TTC549 (cell line): ENCODE measurements around the gene TAL1.
"Not testable (repeated sequence)": the region's sequence is repeated elsewhere in the genome, so short reads cannot be mapped to it uniquely, and the experiment has no call there.

Experiments used
- FAIRE-seq: peaks from 2 replicates; lab custom pipeline; 2012; peaks lifted over from hg19 to GRCh38; lab: Jason Lieb, UNC

TAL1 gene

DNA sequence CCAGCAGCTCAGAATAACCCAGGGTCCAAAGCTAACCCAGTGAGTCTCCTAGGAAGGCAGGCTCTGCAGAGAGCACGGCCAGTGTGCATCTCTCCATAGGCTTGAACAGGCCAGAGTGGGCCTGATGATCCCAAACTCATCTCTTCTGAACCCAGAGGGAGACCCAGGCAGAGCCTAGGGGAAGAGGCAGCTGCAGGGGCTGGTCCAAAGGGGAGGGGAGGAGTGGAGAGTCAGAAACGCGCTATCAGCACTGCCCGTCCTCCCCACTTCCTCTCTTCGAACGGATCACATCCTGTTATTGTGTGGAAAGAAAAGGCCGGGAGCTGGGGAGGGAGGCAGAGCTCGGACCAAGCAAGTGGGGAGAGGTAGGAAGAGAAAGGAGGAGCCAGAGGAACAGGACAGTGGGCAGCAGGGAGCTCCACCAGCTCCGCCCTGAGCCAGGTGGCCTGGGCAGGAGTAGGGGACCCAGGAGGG is 20.2 kb downstream of the TAL1 start:
- no peak for FAIRE-seq

DNA sequence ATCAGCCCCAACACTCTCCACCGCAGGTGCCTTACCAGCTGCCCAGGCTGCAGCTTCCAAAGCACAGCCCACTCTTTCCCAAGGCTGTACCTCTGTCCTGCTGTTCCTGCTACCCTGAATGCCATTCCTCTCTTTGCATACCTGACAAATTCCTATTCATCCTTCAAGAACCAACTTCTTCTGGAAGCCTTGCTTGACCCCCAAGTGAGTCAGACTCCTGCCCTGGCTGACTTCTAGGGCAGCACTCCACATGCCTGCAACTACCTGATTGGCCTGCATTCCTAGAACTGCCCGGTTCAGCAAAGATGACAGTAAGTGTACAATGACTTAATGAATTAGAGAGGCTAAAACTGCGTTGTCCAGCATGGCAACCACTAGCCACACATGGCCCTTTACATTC is 21.4 kb downstream of the TAL1 start:
- FAIRE-seq: no peak

DNA sequence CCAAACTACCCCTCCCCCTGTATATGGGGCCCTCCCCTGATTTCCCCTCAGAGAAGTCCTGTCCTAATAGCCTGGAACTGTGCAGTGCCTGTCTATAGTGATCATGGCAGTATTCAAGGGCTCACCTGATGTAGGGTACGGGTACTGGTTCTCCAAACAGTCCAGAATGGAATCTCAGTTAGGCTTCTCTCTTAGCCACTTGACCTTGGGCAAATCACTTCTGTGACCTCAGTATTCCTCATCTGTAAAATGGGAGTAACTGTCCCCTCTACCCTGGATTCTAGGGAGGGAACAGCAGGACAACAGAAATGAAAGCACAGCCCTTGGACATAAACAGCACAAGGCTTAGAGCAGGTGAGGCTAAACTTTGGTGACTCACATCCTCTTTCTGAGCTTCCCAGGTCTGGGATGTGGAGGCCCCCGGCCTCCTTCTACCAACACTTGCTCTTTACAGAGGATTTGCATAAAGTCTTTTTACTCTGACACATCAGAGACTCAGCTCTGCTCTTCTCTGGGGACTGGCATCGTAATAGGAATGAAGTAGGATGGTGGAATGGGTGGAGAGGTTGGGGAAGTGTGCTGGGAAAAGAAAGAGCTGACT is 22.2 kb downstream of the TAL1 start:
- no peak for FAIRE-seq

DNA sequence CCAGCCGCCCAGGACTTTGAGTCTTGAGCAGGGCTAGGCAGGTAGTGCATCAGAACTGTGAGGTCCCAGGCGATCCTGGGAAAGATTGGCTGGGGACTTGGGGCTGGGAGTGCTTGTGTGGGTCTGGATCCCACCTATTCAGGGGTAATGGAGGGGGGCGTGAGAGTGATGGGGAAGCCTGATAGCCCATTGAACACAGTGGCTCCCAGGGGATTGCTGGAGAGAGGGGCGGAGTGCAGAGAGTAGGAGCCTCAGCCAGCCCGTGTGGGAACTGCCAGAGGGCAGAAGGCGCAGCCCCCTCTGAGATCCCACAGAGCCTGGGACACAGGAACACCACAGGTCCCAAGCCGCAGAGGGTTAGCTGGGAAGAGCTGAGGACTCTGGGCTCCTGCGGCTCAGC is 22.9 kb downstream of the TAL1 start:
- FAIRE-seq: no peak

GRCh38 chr1:47208374-47208850 is 23.6 kb downstream of the TAL1 start:
- FAIRE-seq: no peak

GRCh38 chr1:47207803-47208373 is 24.1 kb downstream of the TAL1 start:
- FAIRE-seq: no peak

DNA sequence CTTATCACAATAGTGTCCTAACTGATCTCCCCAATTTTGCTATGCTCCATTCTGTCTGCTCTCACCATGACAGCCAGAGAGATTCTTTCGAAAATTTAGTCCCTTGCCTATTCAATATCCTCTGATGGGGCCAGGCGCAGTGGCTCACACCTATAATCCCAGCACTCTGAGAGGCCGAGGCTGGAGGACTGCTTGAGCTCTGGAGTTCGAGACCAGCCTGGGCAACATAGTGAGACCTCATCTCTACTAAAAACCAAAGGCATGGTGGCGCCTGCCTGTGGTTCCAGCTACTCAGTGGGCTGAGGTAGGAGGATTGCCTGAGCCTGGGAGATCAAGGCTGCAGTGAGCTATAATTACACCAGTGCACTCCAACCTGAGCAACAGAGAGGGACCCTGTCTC is 26.1 kb downstream of the TAL1 start:
- FAIRE-seq: no peak

DNA sequence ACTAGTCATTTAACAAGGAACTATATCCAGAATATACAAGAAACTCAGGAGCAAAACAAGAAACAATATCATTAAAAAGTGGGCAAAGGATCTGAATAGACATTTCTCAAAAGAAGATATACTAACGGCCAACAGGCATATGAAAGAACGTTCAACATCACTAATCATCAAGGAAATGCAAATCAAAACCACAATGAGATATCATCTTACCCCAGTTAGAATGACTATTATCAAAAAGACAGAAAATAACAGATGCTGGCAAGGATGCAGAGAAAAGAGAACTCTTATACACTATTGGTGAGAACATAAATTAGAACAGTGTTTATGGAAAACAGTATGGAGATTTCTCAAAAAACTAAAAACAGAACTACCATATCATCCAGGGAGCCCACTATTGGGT is 28.5 kb downstream of the TAL1 start:
- not testable (repeated sequence) for FAIRE-seq

DNA sequence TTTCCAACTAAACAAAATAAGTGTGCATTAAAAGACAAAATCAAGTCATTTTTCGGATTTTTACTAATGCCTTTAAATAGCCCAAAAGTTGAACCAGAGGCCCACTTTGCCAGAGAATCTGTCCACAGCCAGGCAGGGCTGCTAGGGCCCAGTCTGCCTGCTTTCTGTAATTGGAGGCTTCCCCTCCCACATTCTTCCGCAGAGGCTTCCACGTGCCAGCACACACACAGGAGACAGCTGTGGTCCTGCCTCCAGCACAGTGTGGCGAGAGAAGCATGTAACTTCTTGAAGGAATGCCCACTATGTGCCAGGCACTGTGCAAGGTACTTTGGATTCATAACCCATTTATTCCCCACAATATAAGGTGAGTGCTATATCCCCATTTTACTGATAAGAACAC is 30.8 kb downstream of the TAL1 start:
- no peak for FAIRE-seq

- FAIRE-seq: no peak
These were observed 33.8 kb downstream of the TAL1 start for GRCh38 chr1:47198214-47198613.

DNA sequence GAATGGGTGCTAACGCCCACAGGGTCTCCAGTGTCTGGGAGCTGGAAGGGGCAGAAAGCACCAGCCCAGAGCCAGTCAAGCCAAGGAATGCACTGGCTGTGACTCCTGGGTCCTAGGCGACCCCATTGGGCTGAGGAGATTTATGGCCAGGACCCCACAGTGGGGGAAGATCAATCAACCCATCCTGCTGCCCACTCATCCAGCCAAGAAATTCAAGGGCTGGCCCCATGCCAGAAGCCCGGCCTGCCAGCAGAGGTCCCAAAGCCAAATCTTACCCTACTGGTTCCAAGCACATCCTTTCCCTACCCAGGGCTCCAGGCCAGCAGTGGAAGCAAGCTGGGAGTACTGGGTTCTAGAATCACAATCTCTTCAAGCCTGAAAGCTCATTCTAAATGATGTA is 35.4 kb downstream of the TAL1 start:
- FAIRE-seq: no peak

DNA sequence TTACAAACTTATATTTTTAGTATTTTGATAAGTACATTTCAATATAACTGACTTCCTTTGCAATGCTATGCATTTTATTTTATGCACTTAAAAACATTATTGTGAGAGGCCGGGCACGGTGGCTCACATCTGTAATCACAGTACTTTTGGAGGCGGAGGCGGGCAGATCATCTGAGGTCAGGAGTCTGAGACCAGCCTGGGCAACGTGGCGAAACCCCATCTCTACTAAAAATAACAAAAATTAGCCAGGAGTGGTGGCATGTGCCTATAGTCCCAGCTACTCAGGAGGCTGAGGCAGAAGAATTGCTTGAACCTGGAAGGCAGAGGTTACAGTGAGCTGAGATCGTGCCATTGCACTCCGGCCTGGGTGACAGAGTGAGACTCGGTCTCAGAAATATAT is 36.0 kb downstream of the TAL1 start:
- FAIRE-seq: not testable (repeated sequence)

DNA sequence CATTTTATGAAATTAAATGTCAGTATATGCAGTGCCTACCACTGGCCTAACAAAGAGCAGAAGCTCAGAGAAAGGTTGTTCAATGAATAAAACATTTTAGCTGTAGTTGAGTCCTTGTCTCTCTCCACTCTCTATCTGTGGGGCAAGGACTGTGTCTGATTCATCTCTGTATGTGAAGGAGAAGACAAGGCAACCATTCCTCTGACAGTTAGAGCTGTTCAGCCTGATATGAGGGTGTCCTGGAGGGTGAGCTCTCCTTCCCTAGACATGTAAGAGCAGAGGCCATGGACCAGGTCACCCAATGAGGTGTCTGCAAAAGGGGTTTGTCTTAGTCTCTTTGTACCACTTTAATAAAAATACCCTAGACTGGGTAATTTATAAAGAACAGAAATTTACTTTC is 37.7 kb downstream of the TAL1 start:
- FAIRE-seq: no peak

DNA sequence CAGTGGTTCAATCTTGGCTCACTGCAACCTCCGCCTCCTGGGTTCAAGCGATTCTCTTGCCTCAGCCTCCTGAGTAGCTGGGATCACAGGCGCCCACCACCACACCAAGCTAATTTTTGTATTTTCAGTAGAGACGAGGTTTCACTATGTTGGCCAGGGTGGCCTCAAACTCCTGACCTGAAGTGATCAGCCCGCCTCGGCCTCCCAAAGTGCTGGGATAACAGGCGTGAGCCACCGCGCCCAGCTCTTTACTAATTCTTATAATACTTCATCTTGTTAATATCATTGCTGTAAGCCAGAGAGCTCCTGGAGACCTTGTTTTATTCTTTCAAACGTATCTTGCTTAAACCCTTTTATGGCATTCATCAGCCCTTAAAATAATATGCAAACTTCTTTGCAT is 38.5 kb downstream of the TAL1 start:
- not testable (repeated sequence) for FAIRE-seq

GRCh38 chr1:47192458-47193384 is 39.3 kb downstream of the TAL1 start:
- FAIRE-seq: no peak

DNA sequence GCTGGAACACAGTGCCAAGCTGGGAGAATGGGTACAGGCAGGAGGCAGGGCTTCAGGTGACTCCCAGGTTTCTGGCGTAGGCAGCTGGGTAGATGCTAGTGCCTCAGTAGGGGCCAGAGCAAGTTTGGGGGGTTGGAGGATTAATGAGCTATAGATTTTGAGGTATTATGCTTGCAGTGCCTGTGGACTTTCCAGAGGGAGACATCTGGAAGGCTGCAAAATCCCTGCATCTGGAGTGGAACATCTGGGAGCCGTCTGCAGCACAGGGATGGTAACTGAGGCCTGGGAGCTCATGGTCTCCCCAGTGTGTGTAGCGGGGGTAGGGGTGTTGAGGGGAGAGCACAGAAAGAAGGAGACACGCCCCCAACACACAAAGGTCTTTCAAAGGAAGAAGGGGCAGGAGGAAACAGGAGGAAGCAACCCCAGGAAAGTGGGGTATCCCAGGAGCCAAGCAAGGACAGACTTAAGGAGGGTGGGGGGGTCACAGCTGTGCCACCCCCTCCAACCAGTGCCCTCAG is 40.0 kb downstream of the TAL1 start:
- FAIRE-seq: no peak

- no peak for FAIRE-seq
These were observed 41.2 kb downstream of the TAL1 start for GRCh38 chr1:47190857-47191256.

DNA sequence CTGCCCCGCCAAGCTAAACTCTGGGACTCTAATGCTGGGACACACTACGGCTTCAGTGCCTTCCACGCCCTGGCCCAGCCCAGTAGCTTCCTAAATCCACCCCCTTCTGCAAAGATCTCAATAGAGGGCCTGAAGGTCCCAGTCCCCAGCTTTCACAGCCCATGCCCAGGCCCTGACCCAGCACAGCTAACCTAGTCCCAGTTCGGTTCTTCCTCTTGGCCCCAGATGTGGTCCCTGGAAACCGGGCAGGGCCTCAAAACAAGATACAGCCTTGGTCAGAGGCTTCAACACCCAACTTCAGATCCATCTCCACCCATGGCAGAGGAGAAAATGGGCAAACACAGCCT is 41.5 kb downstream of the TAL1 start:
- FAIRE-seq: no peak

DNA sequence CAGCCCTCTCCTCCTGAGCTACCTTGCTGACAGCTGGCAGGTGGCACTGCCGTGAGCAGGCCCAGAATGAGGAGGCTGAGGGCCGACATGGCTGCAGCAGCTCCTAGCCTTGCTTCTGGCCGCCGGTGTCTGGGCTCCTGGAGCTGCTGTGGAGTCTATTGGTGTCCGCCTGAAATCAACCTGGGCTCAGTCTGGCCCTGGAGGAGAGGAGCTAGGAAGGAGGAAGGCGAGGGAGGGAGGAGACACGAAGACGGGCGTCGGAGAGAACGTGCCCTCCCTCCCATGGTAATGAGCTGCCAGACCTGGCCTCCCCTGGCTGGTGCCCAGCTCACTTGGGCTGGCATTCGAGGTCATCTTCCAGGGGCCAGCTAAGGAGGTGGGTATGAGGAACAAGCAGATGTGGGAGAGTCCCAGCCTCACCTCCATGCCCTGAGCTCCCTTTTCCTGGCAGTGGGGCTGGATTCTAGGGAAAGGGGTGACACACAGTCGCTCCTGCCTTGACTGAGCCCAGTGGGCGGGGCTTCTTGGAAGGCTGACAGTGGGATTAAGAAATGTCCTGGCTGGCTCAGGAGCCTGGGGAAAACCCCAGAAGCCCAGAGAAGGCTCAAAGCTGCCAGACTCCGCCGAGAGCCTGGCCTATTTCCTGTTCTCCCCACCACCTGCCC is 42.0 kb downstream of the TAL1 start, which contains the start of gene PDZK1IP1:
PDZK1IP1 (minus strand) TSS at position 193 of the 665 bp plus-strand sequence; CDS start at position 89, 104 bp downstream.
- no peak for FAIRE-seq

DNA sequence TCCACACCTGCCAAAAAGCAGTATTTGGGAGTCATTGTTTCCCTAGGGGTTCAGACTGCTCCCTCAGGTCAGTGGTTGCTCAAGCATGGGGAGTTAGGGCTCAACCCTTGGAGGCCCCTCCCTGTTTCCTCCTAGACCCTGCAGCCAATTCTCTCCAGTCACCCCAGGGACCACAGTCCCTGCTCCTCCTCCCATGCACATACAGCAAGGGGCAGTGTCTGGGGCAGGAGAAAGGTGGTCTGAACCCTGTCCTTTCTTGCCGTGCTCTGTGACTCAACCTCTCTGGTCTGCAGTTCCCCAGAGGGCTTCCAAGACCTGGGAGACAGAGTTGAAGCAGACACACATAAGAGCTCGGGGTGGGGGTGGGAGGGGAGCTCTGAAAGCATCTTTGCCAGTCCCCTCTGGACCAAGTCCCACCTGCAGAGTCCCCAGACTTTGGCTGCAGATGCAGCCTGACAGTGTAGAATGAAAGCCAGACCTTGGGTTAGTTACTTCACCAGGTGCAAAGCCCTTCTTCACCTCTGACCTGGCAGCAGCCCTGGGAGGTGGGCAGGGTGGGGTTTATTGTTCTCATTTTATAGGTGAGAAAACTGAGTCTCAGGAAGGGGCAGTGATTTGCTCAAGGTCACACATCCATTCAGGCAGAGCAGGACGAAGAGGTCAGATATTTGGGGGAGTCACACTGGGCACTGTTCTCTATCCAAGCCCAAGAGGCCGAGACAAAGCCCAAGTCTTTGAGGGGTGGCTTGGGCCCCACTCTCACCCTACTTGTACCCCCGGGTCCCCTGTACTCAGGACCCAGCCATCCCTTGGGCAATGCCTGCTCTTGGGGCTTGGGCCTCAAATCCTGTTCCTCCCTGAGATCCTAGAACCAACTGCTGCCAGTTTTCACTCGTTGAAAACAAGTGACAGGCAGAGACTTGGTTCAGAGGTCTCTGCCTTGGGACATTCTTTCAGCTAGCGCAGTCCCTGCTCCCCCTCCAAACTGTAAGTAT is 42.9 kb downstream of the TAL1 start:
- no peak for FAIRE-seq

DNA sequence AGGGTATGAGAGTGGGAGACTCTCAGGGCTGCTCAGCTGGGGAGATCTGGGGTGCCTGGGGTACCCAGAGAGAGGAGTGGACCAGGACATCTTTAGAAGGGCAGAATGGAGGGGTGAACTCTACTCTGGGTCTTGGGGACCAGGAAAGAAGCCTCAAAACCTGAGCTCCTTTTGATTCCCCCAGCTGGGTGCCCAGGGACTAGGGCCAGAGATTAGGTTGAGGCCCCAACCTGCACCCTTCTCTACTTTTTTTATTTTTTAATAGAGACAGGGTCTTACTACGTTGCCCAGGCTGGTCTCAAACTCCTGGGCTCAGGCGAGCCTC is 44.1 kb downstream of the TAL1 start:
- no peak for FAIRE-seq
